CD4-positive, alpha-beta T cell treated with Interleukin-17A for 1 hour (primary cell): ENCODE results near the gene MS4A15.
"Not testable (repeated sequence)": the region's sequence is repeated elsewhere in the genome, so short reads cannot be mapped to it uniquely, and the experiment has no call there.

Experiments used
- DNase-seq: peaks from one replicate; pipeline ENCODE4 v3.0.0-alpha.2; 2020

MS4A15 gene

GRCh38 chr11:60757231-60757800 is 649 bp downstream of the MS4A15 start:
- DNase-seq, result no peak

- not testable (repeated sequence) for DNase-seq
Observed at GRCh38 chr11:60758671-60759070, 2.0 kb downstream of the MS4A15 start.

GRCh38 chr11:60759438-60760225 is 3.0 kb downstream of the MS4A15 start:
- not testable (repeated sequence) for DNase-seq

- no peak for DNase-seq
Observed at GRCh38 chr11:60761436-60762190, 4.9 kb downstream of the MS4A15 start.

- DNase-seq, result no peak
Observed at GRCh38 chr11:60762851-60763691, 6.4 kb downstream of the MS4A15 start.

- no peak for DNase-seq
Observed at GRCh38 chr11:60763692-60764369, 7.2 kb downstream of the MS4A15 start.

- no peak for DNase-seq
Observed at GRCh38 chr11:60764879-60765278, 8.2 kb downstream of the MS4A15 start.

- no peak for DNase-seq
Observed at GRCh38 chr11:60765355-60765754, 8.7 kb downstream of the MS4A15 start.

GRCh38 chr11:60766547-60766946 is 9.9 kb downstream of the MS4A15 start:
- no peak for DNase-seq

GRCh38 chr11:60767388-60767811 is 10.7 kb downstream of the MS4A15 start:
- no peak for DNase-seq

- no peak for DNase-seq
Observed at GRCh38 chr11:60768202-60768601, 11.5 kb downstream of the MS4A15 start.

- DNase-seq, result no peak
Observed at GRCh38 chr11:60769273-60769672, 12.6 kb downstream of the MS4A15 start.

- DNase-seq, result no peak
Observed at GRCh38 chr11:60769811-60770210, 13.1 kb downstream of the MS4A15 start.

- DNase-seq, result no peak
Observed at GRCh38 chr11:60771146-60771545, 14.5 kb downstream of the MS4A15 start.

GRCh38 chr11:60771879-60772525 is 15.3 kb downstream of the MS4A15 start:
- DNase-seq, result no peak

GRCh38 chr11:60772666-60773065 is 16.0 kb downstream of the MS4A15 start:
- DNase-seq, result no peak

GRCh38 chr11:60774726-60775125 is 18.1 kb downstream of the MS4A15 start:
- no peak for DNase-seq

- peak; percentile 82 for DNase-seq
Observed at GRCh38 chr11:60775420-60775961, 18.8 kb downstream of the MS4A15 start.

- no peak for DNase-seq
Observed at GRCh38 chr11:60776167-60776566, 19.5 kb downstream of the MS4A15 start.

GRCh38 chr11:60777106-60777505 is 20.4 kb downstream of the MS4A15 start:
- DNase-seq, result no peak

GRCh38 chr11:60777572-60777971 is 20.9 kb downstream of the MS4A15 start:
- DNase-seq, result no peak
